ENCODE results near the gene CRYBA4. TPM values are rescaled to one million over a fixed set of nuclear protein-coding genes. Genes with fewer than 3 reads are reported as not detected.

The CRYBA4 gene
- total and polyA plus RNA-seq, 4 donors = not detected

DNA sequence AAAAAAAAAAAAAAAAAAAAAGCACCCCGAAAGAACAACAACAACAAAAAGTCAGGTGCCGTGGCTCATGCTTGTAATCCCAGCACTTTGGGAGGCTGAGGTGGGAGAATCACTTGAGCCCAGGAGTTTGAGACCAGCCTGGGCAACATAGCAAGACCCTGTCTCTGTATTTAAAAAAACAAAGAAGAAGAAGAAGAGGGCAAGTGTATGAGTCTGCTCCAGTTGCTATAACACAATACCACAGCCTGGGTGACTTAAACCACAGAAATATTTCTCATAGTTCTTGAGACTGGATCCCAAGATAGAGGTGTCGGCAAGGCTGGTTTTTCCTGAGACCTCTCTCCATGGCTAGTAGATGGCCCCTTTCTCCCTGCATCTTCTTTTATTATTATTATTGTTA, 12.4 kb downstream of the CRYBA4 start:
- Histone ChIP-seq H3K9ac (ENCODE audit: low read depth in 1 of 2, low read length in 2 of 2) (no peak overlapping the region), H3K4me1 (ENCODE audit: control insufficient read depth in 4 of 4, insufficient read depth in 4 of 4, low read length in 3 of 4) (no peaks in the 10 kb centered on the region), H3K27ac (ENCODE audit: low read depth in 1 of 2, low read length in 2 of 2) (no peak overlapping the region), H3K27me3 (ENCODE audit: control insufficient read depth in 4 of 4, insufficient read depth in 4 of 4, low read length in 3 of 4) (no peaks in the 10 kb centered on the region), H3K9me3 (ENCODE audit: control insufficient read depth in 4 of 4, low read length in 3 of 4) (no peaks in the 10 kb centered on the region), H3K4me3 (ENCODE audit: low read depth in 1 of 3, low read length in 3 of 3) (no peak overlapping the region), H3K36me3 (ENCODE audit: control insufficient read depth in 4 of 4, insufficient read depth in 3 of 4, low read depth in 1 of 4, low read length in 3 of 4) (no peaks in the 10 kb centered on the region)
- no peak for DNase-seq (ENCODE audit: low spot score)
- TF ChIP-seq, protein P1, sequence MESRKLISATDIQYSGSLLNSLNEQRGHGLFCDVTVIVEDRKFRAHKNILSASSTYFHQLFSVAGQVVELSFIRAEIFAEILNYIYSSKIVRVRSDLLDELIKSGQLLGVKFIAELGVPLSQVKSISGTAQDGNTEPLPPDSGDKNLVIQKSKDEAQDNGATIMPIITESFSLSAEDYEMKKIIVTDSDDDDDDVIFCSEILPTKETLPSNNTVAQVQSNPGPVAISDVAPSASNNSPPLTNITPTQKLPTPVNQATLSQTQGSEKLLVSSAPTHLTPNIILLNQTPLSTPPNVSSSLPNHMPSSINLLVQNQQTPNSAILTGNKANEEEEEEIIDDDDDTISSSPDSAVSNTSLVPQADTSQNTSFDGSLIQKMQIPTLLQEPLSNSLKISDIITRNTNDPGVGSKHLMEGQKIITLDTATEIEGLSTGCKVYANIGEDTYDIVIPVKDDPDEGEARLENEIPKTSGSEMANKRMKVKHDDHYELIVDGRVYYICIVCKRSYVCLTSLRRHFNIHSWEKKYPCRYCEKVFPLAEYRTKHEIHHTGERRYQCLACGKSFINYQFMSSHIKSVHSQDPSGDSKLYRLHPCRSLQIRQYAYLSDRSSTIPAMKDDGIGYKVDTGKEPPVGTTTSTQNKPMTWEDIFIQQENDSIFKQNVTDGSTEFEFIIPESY (IDR thresholded peaks at IDR 0.05) = no peak
- TF ChIP-seq GABPA (IDR thresholded peaks at IDR 0.05 in 1 of 2, conservative IDR thresholded peaks at IDR 0.05 in 1 of 2) = no peak
- WGBS = 98% methylated on average over 3 of the region's 3 CpGs

DNA sequence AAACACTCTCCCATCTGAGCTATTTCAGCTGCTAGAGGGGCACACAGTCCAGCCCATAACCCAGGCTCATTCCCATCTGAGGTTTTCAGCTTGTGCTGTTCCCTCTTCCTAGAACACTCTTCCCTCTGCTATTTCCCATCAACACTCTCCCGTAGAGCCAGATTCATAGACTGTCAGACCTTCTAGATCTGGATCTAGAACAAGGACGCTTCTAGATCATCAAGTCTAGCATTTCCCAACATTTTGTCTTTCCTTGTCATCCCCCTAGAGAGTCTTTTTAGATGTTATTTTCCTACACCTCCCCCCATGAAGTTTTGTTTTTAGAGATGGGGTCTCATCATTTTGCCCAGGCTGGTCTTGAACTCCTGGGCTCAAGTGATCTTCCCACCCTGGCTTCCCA, 13.4 kb downstream of the CRYBA4 start:
- no peak overlapping the region for H3K27ac ChIP-seq (ENCODE audit: low read depth in 1 of 2, low read length in 2 of 2)
- H3K4me3 ChIP-seq (ENCODE audit: low read depth in 1 of 3, low read length in 3 of 3) = no peak overlapping the region
- H3K36me3 ChIP-seq (ENCODE audit: control insufficient read depth in 4 of 4, insufficient read depth in 3 of 4, low read depth in 1 of 4, low read length in 3 of 4) = no peaks in the 10 kb centered on the region
- H3K9ac ChIP-seq (ENCODE audit: low read depth in 1 of 2, low read length in 2 of 2) = no peak overlapping the region
- DNase-seq (ENCODE audit: low spot score) = no peak
- no peaks in the 10 kb centered on the region for H3K9me3 ChIP-seq (ENCODE audit: control insufficient read depth in 4 of 4, low read length in 3 of 4)
- TF ChIP-seq, protein P2, sequence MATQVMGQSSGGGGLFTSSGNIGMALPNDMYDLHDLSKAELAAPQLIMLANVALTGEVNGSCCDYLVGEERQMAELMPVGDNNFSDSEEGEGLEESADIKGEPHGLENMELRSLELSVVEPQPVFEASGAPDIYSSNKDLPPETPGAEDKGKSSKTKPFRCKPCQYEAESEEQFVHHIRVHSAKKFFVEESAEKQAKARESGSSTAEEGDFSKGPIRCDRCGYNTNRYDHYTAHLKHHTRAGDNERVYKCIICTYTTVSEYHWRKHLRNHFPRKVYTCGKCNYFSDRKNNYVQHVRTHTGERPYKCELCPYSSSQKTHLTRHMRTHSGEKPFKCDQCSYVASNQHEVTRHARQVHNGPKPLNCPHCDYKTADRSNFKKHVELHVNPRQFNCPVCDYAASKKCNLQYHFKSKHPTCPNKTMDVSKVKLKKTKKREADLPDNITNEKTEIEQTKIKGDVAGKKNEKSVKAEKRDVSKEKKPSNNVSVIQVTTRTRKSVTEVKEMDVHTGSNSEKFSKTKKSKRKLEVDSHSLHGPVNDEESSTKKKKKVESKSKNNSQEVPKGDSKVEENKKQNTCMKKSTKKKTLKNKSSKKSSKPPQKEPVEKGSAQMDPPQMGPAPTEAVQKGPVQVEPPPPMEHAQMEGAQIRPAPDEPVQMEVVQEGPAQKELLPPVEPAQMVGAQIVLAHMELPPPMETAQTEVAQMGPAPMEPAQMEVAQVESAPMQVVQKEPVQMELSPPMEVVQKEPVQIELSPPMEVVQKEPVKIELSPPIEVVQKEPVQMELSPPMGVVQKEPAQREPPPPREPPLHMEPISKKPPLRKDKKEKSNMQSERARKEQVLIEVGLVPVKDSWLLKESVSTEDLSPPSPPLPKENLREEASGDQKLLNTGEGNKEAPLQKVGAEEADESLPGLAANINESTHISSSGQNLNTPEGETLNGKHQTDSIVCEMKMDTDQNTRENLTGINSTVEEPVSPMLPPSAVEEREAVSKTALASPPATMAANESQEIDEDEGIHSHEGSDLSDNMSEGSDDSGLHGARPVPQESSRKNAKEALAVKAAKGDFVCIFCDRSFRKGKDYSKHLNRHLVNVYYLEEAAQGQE (IDR thresholded peaks at IDR 0.05) = no peak
- WGBS = 84% methylated on average over 2 of the region's 2 CpGs
- H3K27me3 ChIP-seq (ENCODE audit: control insufficient read depth in 4 of 4, insufficient read depth in 4 of 4, low read length in 3 of 4) = no peaks in the 10 kb centered on the region
- H3K4me1 ChIP-seq (ENCODE audit: control insufficient read depth in 4 of 4, insufficient read depth in 4 of 4, low read length in 3 of 4) = no peaks in the 10 kb centered on the region

DNA sequence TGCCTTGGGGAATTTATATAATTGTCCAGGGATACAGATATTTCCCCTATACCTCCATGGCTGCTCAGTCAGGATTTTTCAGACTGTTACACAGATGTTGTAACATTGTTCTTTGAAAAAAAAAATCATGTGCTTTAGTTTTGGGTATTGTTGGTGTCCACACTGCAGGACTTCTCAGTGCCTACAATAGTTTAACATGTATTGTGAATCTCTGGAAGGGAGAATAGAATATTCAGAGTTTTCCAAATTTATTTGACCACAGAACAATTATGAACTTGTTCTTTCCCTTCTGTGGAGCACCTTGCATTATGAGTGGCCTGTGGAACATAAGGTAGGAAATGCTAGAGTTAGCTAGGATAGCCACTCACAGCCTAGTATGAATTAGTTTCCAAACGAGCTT, 14.5 kb downstream of the CRYBA4 start:
- Histone ChIP-seq H3K27me3 (ENCODE audit: control insufficient read depth in 4 of 4, insufficient read depth in 4 of 4, low read length in 3 of 4) (no peaks in the 10 kb centered on the region), H3K9me3 (ENCODE audit: control insufficient read depth in 4 of 4, low read length in 3 of 4) (no peaks in the 10 kb centered on the region), H3K4me1 (ENCODE audit: control insufficient read depth in 4 of 4, insufficient read depth in 4 of 4, low read length in 3 of 4) (no peaks in the 10 kb centered on the region), H3K27ac (ENCODE audit: low read depth in 1 of 2, low read length in 2 of 2) (no peak overlapping the region), H3K36me3 (ENCODE audit: control insufficient read depth in 4 of 4, insufficient read depth in 3 of 4, low read depth in 1 of 4, low read length in 3 of 4) (no peaks in the 10 kb centered on the region), H3K4me3 (ENCODE audit: low read depth in 1 of 3, low read length in 3 of 3) (no peak overlapping the region), H3K9ac (ENCODE audit: low read depth in 1 of 2, low read length in 2 of 2) (no peak overlapping the region)
- no peak for DNase-seq (ENCODE audit: low spot score)
- TF ChIP-seq GABPA (IDR thresholded peaks at IDR 0.05 in 1 of 2, conservative IDR thresholded peaks at IDR 0.05 in 1 of 2) (no peak), FOXA1 (IDR thresholded peaks at IDR 0.05) (no peak), NR2F2 (IDR thresholded peaks at IDR 0.05) (no peak)
- TF ChIP-seq, protein P1 (IDR thresholded peaks at IDR 0.05) = no peak
- WGBS = 40% methylated on average over 1 of the region's 1 CpG

Data from liver (tissue), 9 donors.